Ammon's horn (tissue), 1 donor: ENCODE data around the gene NPHS1.
A peak's percentile ranks its signal among the peaks of the same experiment; 100 is the strongest.

Source experiments
- DNase-seq: peaks from one replicate; pipeline ENCODE4 v3.0.0-alpha.2; 2016; ENCODE audit warnings: low spot score

Gene NPHS1

GRCh38 chr19:35787227-35787799 lies 65.0 kb downstream of the NPHS1 start:
- DNase-seq, result no peak

- no peak for DNase-seq
Measured at GRCh38 chr19:35786299-35787160, 65.8 kb downstream of the NPHS1 start.

- no peak for DNase-seq
Measured at GRCh38 chr19:35785339-35785627, 67.0 kb downstream of the NPHS1 start.

GRCh38 chr19:35784503-35785338 lies 67.6 kb downstream of the NPHS1 start:
- DNase-seq, result no peak

GRCh38 chr19:35783469-35784434 lies 68.6 kb downstream of the NPHS1 start:
- DNase-seq, result no peak

- no peak for DNase-seq
Measured at GRCh38 chr19:35782589-35782988, 69.7 kb downstream of the NPHS1 start.

GRCh38 chr19:35781650-35782049 lies 70.7 kb downstream of the NPHS1 start:
- no peak for DNase-seq

- DNase-seq, result no peak
Measured at GRCh38 chr19:35780717-35781116, 71.6 kb downstream of the NPHS1 start.

GRCh38 chr19:35780058-35780457 lies 72.2 kb downstream of the NPHS1 start:
- DNase-seq, result no peak

GRCh38 chr19:35779033-35779432 lies 73.3 kb downstream of the NPHS1 start:
- DNase-seq, result no peak

GRCh38 chr19:35777961-35778360 lies 74.3 kb downstream of the NPHS1 start:
- DNase-seq, result no peak

GRCh38 chr19:35777086-35777841 lies 75.0 kb downstream of the NPHS1 start:
- DNase-seq, result peak; percentile 57

GRCh38 chr19:35776102-35776788 lies 76.1 kb downstream of the NPHS1 start:
- DNase-seq, result no peak
